Activated CD8-positive, alpha-beta memory T cell treated with anti-CD3 and anti-CD28 coated beads, Interleukin-2, amount 10 ng/mL, durations not matched to agents 7 days and 5 days (primary cell): Measurements from ENCODE around the gene ZNF613. TPM values are rescaled to one million over a fixed set of nuclear protein-coding genes. Genes with fewer than 3 reads are reported as not detected.

ENCODE experiments used
- ATAC-seq: fragments of 150-1000 bp; cut with Tn5 transposase; one replicate; pipeline ENCODE4 v1.10.0; 2021; ENCODE audit warnings: moderate library complexity
- CTCF ChIA-PET: fragments of 350-600 bp; sonication (Branson Sonifier 250); formaldehyde crosslinking; loops from one replicate; lab custom pipeline; 2021; ENCODE audit warnings: antibody characterized with exemption; lab: Charles Lee
- DNase-seq: peaks from one replicate; pipeline ENCODE4 v3.0.0-alpha.2; 2020
- H3K27ac Mint-ChIP-seq: one replicate; pipeline ENCODE4 v1.8.0; 2021; ENCODE audit warnings: mild to moderate bottlenecking, mixed read lengths
- H3K27me3 Mint-ChIP-seq: one replicate; pipeline ENCODE4 v1.8.0; 2021; ENCODE audit warnings: mixed read lengths
- H3K36me3 Mint-ChIP-seq: one replicate; pipeline ENCODE4 v1.8.0; 2021; ENCODE audit warnings: mild to moderate bottlenecking, mixed read lengths
- H3K4me1 Mint-ChIP-seq: one replicate; pipeline ENCODE4 v1.8.0; 2021; ENCODE audit warnings: mixed read lengths
- H3K4me3 Mint-ChIP-seq: one replicate; pipeline ENCODE4 v1.8.0; 2021; ENCODE audit warnings: mild to moderate bottlenecking, moderate library complexity, mixed read lengths
- H3K9me3 Mint-ChIP-seq: one replicate; pipeline ENCODE4 v1.8.0; 2022; ENCODE audit warnings: low read depth, mixed read lengths
- total RNA-seq, 2 experiments: library from RNA; stranded (reverse); gene quantifications; one replicate each; pipeline ENCODE4 v1.2.3, GENCODE V29; 2021

The ZNF613 gene
- total RNA-seq, 2 experiments from 2014 or later, result 5.0 to 5.7 TPM

DNA sequence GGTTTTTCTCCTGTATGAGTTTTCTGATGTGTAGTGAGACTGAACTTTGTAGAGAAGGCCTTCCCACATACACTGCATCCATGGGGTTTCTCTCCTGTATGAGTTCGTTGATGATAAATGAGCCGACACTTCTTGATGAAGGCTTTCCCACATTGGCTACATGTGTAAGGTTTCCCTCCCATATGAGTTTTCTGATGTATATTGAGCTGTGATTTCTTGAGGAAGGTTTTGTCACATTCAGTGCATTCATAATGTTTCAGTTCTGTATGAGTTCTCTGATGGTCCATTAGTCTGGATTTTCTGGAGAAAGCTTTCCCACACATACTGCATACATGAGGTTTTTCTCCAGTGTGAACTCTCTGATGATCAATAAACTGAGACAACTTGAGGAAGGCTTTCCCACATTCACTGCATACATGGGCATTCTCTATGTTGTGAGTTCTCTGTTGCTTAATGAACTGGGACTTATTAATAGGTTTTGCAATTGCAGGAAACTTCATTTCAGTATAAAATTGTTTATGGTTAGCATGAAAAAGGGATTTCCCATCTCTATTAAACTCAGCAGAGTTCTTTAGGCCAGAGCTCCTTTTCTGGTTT, 66.9 kb downstream of the ZNF613 start:
- no peak overlapping the region for H3K4me3 Mint-ChIP-seq
- DNase-seq (no peak), ATAC-seq (no peak)
- peaks cover 54% of the 10 kb centered on the region for H3K9me3 Mint-ChIP-seq
- peaks cover 68% of the 10 kb centered on the region for H3K36me3 Mint-ChIP-seq
- H3K4me1 Mint-ChIP-seq, result no peaks in the 10 kb centered on the region
- no peaks in the 10 kb centered on the region for H3K27me3 Mint-ChIP-seq
- CTCF ChIA-PET, result no interaction called here
- no peak overlapping the region for H3K27ac Mint-ChIP-seq

Other genes with a start within 250 kb of the ZNF613 start
- 1 to 10 TPM; 2.3 to 2.6 TPM for gene SPACA6, start 234.1 kb upstream of the ZNF613 start, total RNA-seq
- not detected for gene HAS1, start 203.5 kb upstream of the ZNF613 start, total RNA-seq
- gene FPR1, start 175.6 kb upstream of the ZNF613 start, total RNA-seq, result not detected
- not detected for gene FPR2, start 166.3 kb upstream of the ZNF613 start, total RNA-seq
- gene FPR3, start 132.3 kb upstream of the ZNF613 start, total RNA-seq, result not detected
- 1 to 10 TPM; 4.3 to 6.9 TPM for gene ZNF577, start 39.5 kb upstream of the ZNF613 start, total RNA-seq
- gene ZNF649, start 22.5 kb upstream of the ZNF613 start, total RNA-seq, result 10 to 100 TPM; 10.6 to 12.4 TPM
- gene ZNF350, start 59.4 kb downstream of the ZNF613 start, total RNA-seq, result 10 to 100 TPM; 10.2 to 12.7 TPM
- 10 to 100 TPM; 11.9 to 13.0 TPM for gene ZNF615, start 80.7 kb downstream of the ZNF613 start, total RNA-seq
- gene ZNF614, start 100.9 kb downstream of the ZNF613 start, total RNA-seq, result 10 to 100 TPM in 1 of 2 experiments, 1 to 10 TPM in 1; 8.7 to 11.5 TPM
- 10 to 100 TPM in 1 of 2 experiments, 1 to 10 TPM in 1; 8.8 to 15.1 TPM for gene ZNF432, start 121.4 kb downstream of the ZNF613 start, total RNA-seq
- 10 to 100 TPM; 22.3 to 30.4 TPM for gene ZNF841, start 168.3 kb downstream of the ZNF613 start, total RNA-seq
- 1 to 10 TPM; 6.8 to 7.8 TPM for gene ZNF616, start 212.5 kb downstream of the ZNF613 start, total RNA-seq
- 10 to 100 TPM; 12.6 to 14.6 TPM for gene ZNF836, start 244.1 kb downstream of the ZNF613 start, total RNA-seq